ELR (cell line): Measurements from ENCODE around the gene AGR2.
"Not testable (repeated sequence)": the region's sequence is repeated elsewhere in the genome, so short reads cannot be mapped to it uniquely, and the experiment has no call there.

Source experiments
- DNase-seq: peaks from one replicate; pipeline ENCODE4 v3.0.0-alpha.2; 2015; ENCODE audit warnings: low read depth

AGR2 gene

GRCh38 chr7:16804674-16805439 is at the start of gene AGR2:
TSS of gene AGR2 (minus strand) at chr7:16804999. CDS start at chr7:16801796, 3,203 bp downstream.
- no peak for DNase-seq

GRCh38 chr7:16853189-16853588 is 48.4 kb upstream of the AGR2 start:
- not testable (repeated sequence) for DNase-seq

GRCh38 chr7:16851829-16852228 is 47.0 kb upstream of the AGR2 start:
- no peak for DNase-seq

- DNase-seq: no peak
These were observed 46.0 kb upstream of the AGR2 start for GRCh38 chr7:16850614-16851466.

GRCh38 chr7:16849296-16850148 is 44.7 kb upstream of the AGR2 start:
- DNase-seq: no peak

GRCh38 chr7:16847381-16847860 is 42.6 kb upstream of the AGR2 start:
- DNase-seq: peak; percentile 27

- no peak for DNase-seq
These were observed 41.9 kb upstream of the AGR2 start for GRCh38 chr7:16846601-16847165.

- no peak for DNase-seq
These were observed 40.9 kb upstream of the AGR2 start for GRCh38 chr7:16845746-16846145.

- no peak for DNase-seq
These were observed 36.9 kb upstream of the AGR2 start for GRCh38 chr7:16841681-16842080.

- no peak for DNase-seq
These were observed 35.3 kb upstream of the AGR2 start for GRCh38 chr7:16840094-16840493.

GRCh38 chr7:16839646-16840045 is 34.8 kb upstream of the AGR2 start:
- DNase-seq: no peak

GRCh38 chr7:16838891-16839290 is 34.1 kb upstream of the AGR2 start:
- DNase-seq: no peak

GRCh38 chr7:16838386-16838785 is 33.6 kb upstream of the AGR2 start:
- no peak for DNase-seq

GRCh38 chr7:16836481-16836880 is 31.7 kb upstream of the AGR2 start:
- DNase-seq: peak; percentile 53

- no peak for DNase-seq
These were observed 28.6 kb upstream of the AGR2 start for GRCh38 chr7:16833373-16833772.

GRCh38 chr7:16826060-16826459 is 21.3 kb upstream of the AGR2 start:
- DNase-seq: peak; percentile 20

GRCh38 chr7:16822029-16822428 is 17.2 kb upstream of the AGR2 start:
- DNase-seq: no peak

- DNase-seq: no peak
These were observed 13.9 kb upstream of the AGR2 start for GRCh38 chr7:16818732-16819131.

GRCh38 chr7:16817536-16817935 is 12.7 kb upstream of the AGR2 start:
- DNase-seq: peak; percentile 62

- DNase-seq: no peak
These were observed 12.0 kb upstream of the AGR2 start for GRCh38 chr7:16816824-16817223.

- DNase-seq: no peak
These were observed 10.2 kb upstream of the AGR2 start for GRCh38 chr7:16815001-16815400.

GRCh38 chr7:16813232-16813616 is 8.4 kb upstream of the AGR2 start:
- DNase-seq: no peak
